ENCODE measurements around the gene ELP5. TPM values are rescaled to one million over a fixed set of nuclear protein-coding genes. Genes with fewer than 3 reads are reported as not detected.
A peak's percentile ranks its signal among the peaks of the same experiment; 100 is the strongest.
"Not testable (repeated sequence)": the region's sequence is repeated elsewhere in the genome, so short reads cannot be mapped to it uniquely, and the experiment has no call there.

The ELP5 gene
- total RNA-seq, 2 experiments from 2014 or later: 49.6 to 52.4 TPM

DNA sequence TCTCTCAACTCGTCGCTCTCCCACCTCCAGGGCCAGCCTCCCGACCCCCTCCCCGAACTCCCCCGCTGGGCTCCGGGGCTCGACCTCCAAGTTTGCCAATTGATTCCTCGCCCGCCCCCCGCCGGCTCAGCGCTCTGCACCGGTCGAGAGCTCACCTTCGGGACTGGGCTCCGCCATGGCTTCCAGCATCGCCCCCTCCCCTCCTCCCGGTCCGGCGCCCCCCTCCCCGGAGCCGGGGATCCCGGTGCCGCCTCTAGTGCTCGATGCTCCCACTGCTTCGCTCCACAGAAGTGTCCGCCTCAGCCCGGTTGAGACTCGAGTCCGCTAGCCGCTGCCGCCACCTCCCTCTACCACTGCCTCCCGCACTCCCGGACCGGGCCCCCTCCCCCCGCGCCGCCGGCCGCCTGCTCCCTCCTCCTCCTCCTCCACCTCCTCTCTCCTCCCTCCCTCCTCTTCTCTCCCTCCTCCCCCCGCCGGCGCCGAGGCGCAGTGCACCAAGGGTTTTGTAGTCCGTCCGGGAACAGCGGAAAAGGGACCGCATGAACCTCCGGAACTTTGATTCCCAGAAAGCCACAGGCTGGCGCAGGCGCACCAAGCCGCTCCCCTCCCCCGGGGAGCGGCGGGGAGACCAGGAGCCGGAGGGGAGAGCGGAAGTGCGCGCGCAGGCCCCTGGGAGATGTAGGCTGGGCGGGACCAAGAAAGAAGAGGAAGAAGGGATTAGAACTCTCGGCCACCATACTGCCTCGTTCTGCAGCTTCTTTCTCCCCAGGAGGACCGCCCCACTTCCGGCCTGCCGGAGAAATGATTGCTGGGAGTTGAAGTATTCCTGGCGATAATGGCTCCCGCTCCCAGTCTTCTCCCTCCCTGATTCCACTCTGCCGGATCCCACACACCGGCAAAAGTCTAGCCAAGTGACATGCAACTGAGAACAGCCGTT lies 12.7 kb upstream of the ELP5 start, which contains the start of gene PHF23:
Gene PHF23, minus strand, starts transcription at position 367 of the 937 bp plus-strand sequence. Its CDS starts 178 bp downstream, at position 189.
- Mint-ChIP-seq H3K4me1 (ENCODE audit: low read depth) (peaks cover 59% of the 10 kb centered on the region), H3K36me3 (peaks cover 34% of the 10 kb centered on the region), H3K27ac (peak within 1 kb of the TSS; percentile 97), H3K27me3 (peaks cover 4% of the 10 kb centered on the region), H3K4me3 (peak within 1 kb of the TSS; percentile 94), H3K9me3 (no peaks in the 10 kb centered on the region)
- ChIA-PET POLR2A (interaction anchor here (1.0 to 2.6 kb wide), 8 partner anchors 10 to 448 kb away, joined by 3 to 11 read pairs (median 3); partner anchors contain the start of genes DLG4, ELP5, SLC16A13 and TP53), CTCF (interaction anchor here (0.9 to 4.4 kb wide), 5 partner anchors 10 to 321 kb away, joined by 3 to 34 read pairs (median 5); partner anchors contain the start of genes ACADVL and DLG4)
- intact Hi-C loops (cut with micrococcal nuclease): loop anchor here (1.0 to 5.0 kb wide), 5 partner anchors 13 to 603 kb away; partner anchors contain the start of genes EIF5A and ELP5
- DNase-seq: peak; percentile 99

DNA sequence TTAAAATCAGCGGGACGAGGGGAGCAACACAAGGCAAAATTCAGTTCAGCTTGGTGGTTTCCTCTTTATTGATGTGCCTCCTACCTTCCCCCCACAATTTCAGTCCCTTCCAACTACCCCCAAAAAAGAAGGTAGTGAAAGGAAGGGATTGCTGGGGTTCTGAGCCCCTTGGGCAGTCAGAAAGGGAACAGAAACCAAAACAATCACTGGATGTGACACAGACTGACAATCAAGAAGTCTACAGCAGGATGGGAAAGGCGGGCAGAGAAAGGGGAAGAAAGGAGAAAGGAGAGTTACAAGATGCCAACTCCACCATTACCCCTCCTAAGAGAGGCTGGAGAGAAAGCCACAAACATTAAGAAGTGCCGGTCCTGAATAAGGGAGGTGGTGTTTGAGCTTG lies 11.6 kb upstream of the ELP5 start:
- peak overlapping the region; percentile 97 for H3K27ac Mint-ChIP-seq
- peaks cover 53% of the 10 kb centered on the region for H3K4me1 Mint-ChIP-seq (ENCODE audit: low read depth)
- no peak for DNase-seq
- CTCF ChIA-PET: interaction anchor here (1.7 to 4.4 kb wide), 2 partner anchors 20 to 41 kb away, joined by 3 to 34 read pairs; partner anchors contain the start of genes ACADVL, DLG4 and SLC2A4
- peaks cover 3% of the 10 kb centered on the region for H3K27me3 Mint-ChIP-seq
- POLR2A ChIA-PET: interaction anchor here (1.3 to 3.6 kb wide), 2 partner anchors 9 to 21 kb away, joined by 3 to 19 read pairs; partner anchors contain the start of genes ACADVL and DLG4
- peaks cover 30% of the 10 kb centered on the region for H3K36me3 Mint-ChIP-seq
- intact Hi-C loops (cut with micrococcal nuclease): loop anchor here (5.0 kb wide), 1 partner anchor 602 kb away; no protein-coding TSS in a partner anchor
- H3K4me3 Mint-ChIP-seq: peak overlapping the region; percentile 94
- H3K9me3 Mint-ChIP-seq: no peaks in the 10 kb centered on the region

GRCh38 chr17:7241090-7241733 lies 10.8 kb upstream of the ELP5 start:
- peak overlapping the region; percentile 97 for H3K27ac Mint-ChIP-seq
- peaks cover 32% of the 10 kb centered on the region for H3K36me3 Mint-ChIP-seq
- H3K4me1 Mint-ChIP-seq (ENCODE audit: low read depth): peaks cover 45% of the 10 kb centered on the region
- ChIA-PET POLR2A (interaction anchor here (0.8 to 3.6 kb wide), 3 partner anchors 9 to 96 kb away, joined by 3 to 19 read pairs (median 4); partner anchors contain the start of genes ACADVL and DLG4), CTCF (interaction anchor here (0.9 to 3.2 kb wide), 5 partner anchors 10 to 55 kb away, joined by 3 to 19 read pairs (median 4); partner anchors contain the start of genes ACADVL, CTDNEP1, DLG4 and SLC2A4)
- peak overlapping the region; percentile 98 for H3K4me3 Mint-ChIP-seq
- peaks cover 3% of the 10 kb centered on the region for H3K27me3 Mint-ChIP-seq
- DNase-seq: no peak
- intact Hi-C loops (cut with micrococcal nuclease): loop anchor here (5.0 kb wide), 1 partner anchor 601 kb away; no protein-coding TSS in a partner anchor
- no peaks in the 10 kb centered on the region for H3K9me3 Mint-ChIP-seq

DNA sequence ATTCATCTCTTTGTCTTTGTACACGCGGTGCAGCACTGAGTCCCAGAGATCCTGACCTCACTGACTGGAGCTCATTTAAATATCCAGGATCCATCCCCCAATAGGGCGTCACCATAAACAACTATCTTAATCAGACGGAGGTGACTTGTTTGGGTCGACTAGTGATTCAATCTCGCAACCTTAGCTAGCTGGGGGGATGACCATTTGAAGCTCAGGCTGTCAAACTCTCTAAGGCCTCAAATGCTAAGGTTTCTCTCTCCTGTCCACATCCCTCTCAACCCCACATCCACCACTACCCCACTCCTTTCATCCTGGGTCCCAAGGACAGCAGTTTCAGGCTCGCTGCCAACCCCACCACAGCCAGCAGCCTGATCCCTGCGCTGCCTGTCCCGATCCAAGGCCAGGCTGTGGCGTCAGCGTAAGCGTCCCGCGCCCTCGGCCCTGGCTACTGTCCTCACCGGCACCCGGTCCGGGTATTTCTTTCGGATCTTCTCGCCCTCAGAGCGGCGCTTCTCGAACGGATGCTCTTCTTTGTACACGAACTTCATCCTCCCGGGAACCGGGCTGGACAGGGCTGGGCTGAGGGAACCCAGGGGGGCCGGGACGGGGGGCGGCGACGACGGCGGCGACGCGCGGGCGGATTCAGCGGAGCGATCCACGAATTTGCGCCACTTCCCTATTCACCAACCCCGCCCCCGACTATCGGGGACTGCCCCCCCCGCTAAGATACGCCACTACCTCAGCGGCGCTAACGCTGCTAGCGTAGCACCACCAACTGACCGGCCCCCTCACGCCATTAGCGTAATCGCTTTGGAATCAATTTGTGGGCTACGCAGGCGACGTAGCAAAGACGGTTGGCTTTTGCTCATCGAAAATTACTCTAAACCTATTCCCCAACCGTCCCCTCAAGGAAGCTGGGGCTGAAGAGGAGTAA lies 10.0 kb upstream of the ELP5 start, which contains the start of gene GABARAP:
Gene GABARAP, minus strand, starts transcription at position 667 of the 934 bp plus-strand sequence. Its CDS starts 119 bp downstream, at position 548.
- Mint-ChIP-seq H3K9me3 (no peaks in the 10 kb centered on the region), H3K36me3 (peaks cover 30% of the 10 kb centered on the region), H3K27me3 (peaks cover 3% of the 10 kb centered on the region), H3K27ac (peak within 1 kb of the TSS; percentile 97), H3K4me1 (ENCODE audit: low read depth) (peaks cover 38% of the 10 kb centered on the region), H3K4me3 (peak within 1 kb of the TSS; percentile 98)
- peak; percentile 96 for DNase-seq
- intact Hi-C loops (cut with micrococcal nuclease): loop anchor here (5.0 kb wide), 1 partner anchor 600 kb away; no protein-coding TSS in a partner anchor
- ChIA-PET POLR2A (interaction anchor here (0.7 to 3.6 kb wide), 5 partner anchors 8 to 95 kb away, joined by 3 to 19 read pairs (median 4); partner anchors contain the start of genes ACADVL, CTDNEP1, DLG4 and DVL2), CTCF (interaction anchor here (0.9 to 3.2 kb wide), 9 partner anchors 8 to 196 kb away, joined by 3 to 19 read pairs (median 4); partner anchors contain the start of genes ACADVL, CTDNEP1, DLG4 and DVL2)

GRCh38 chr17:7242717-7243452 lies 9.1 kb upstream of the ELP5 start:
- POLR2A ChIA-PET: interaction anchor here (0.7 to 3.6 kb wide), 3 partner anchors 9 to 23 kb away, joined by 3 to 19 read pairs (median 4); partner anchors contain the start of genes ACADVL, CTDNEP1, DLG4 and DVL2

DNA sequence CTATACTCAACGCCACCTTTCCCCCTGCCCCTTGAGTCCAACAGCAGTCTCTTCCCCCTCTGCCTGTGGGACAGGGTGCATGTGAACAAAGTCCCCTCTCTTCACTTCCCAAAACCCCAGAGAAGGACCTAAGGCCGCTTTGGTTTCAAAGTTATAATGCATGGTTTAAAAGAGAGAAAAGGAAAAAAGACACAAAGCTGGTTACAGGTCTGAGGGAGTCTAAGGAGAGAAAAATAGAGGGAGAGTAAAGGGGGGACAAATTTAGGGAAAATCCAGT lies 8.6 kb upstream of the ELP5 start:
- ChIA-PET POLR2A (interaction anchor here (1.2 to 3.6 kb wide), 2 partner anchors 24 to 66 kb away, joined by 3 to 19 read pairs; partner anchors contain the start of genes ACADVL and DLG4), CTCF (interaction anchor here (2.4 to 3.2 kb wide), 2 partner anchors 23 to 53 kb away, joined by 8 to 19 read pairs; partner anchors contain the start of genes ACADVL and DLG4)
- Mint-ChIP-seq H3K27ac (peak overlapping the region; percentile 85), H3K4me1 (ENCODE audit: low read depth) (peaks cover 34% of the 10 kb centered on the region), H3K9me3 (no peaks in the 10 kb centered on the region), H3K36me3 (peaks cover 29% of the 10 kb centered on the region), H3K4me3 (peak overlapping the region; percentile 98), H3K27me3 (peaks cover 3% of the 10 kb centered on the region)
- intact Hi-C loops (cut with micrococcal nuclease): loop anchor here (5.0 kb wide), 1 partner anchor 599 kb away; no protein-coding TSS in a partner anchor
- no peak for DNase-seq

More at GRCh38 chr17:7242717-7243452, 9.1 kb upstream of the ELP5 start:
- Mint-ChIP-seq H3K27ac (peak overlapping the region; percentile 97), H3K4me3 (peak overlapping the region; percentile 98), H3K4me1 (ENCODE audit: low read depth) (peaks cover 34% of the 10 kb centered on the region), H3K27me3 (peaks cover 3% of the 10 kb centered on the region), H3K9me3 (no peaks in the 10 kb centered on the region), H3K36me3 (peaks cover 29% of the 10 kb centered on the region)
- peak; percentile 94 for DNase-seq
- CTCF ChIA-PET: interaction anchor here (0.9 to 3.2 kb wide), 5 partner anchors 8 to 197 kb away, joined by 4 to 19 read pairs (median 8); partner anchors contain the start of genes ACADVL, CTDNEP1, DLG4 and DVL2
- intact Hi-C loops (cut with micrococcal nuclease): loop anchor here (5.0 kb wide), 1 partner anchor 599 kb away; no protein-coding TSS in a partner anchor

DNA sequence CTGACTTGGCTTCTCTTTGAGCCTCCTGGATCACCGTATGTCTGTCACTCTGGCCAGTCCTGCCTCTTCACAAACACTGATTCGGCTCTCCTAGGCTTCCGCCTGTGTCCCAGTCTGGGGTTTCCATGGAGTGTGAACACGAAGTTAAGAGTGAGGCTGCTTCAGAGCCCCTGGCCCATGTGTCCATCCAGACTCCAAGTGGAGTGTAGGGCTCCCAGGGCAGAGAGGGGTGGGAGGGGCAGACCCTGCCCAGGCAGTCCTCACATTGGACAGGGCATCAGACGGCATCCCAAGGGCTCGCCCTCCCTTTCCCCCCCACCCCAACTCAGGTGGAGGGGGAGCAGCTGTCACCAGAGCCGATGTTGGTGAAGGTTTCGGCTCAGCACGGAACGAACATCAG lies 8.2 kb upstream of the ELP5 start:
- H3K27ac Mint-ChIP-seq: peak overlapping the region; percentile 45
- CTCF ChIA-PET: interaction anchor here (2.4 to 3.2 kb wide), 2 partner anchors 24 to 52 kb away, joined by 8 to 19 read pairs; partner anchors contain the start of genes ACADVL and DLG4
- POLR2A ChIA-PET: interaction anchor here (1.2 to 3.6 kb wide), 2 partner anchors 24 to 65 kb away, joined by 3 to 19 read pairs; partner anchors contain the start of genes ACADVL and DLG4
- intact Hi-C loops (cut with micrococcal nuclease): loop anchor here (5.0 kb wide), 1 partner anchor 598 kb away; no protein-coding TSS in a partner anchor
- not testable (repeated sequence) for H3K9me3 Mint-ChIP-seq, DNase-seq, H3K27me3 Mint-ChIP-seq, H3K4me3 Mint-ChIP-seq
- H3K36me3 Mint-ChIP-seq: peaks cover 29% of the 10 kb centered on the region
- H3K4me1 Mint-ChIP-seq (ENCODE audit: low read depth): peaks cover 38% of the 10 kb centered on the region

DNA sequence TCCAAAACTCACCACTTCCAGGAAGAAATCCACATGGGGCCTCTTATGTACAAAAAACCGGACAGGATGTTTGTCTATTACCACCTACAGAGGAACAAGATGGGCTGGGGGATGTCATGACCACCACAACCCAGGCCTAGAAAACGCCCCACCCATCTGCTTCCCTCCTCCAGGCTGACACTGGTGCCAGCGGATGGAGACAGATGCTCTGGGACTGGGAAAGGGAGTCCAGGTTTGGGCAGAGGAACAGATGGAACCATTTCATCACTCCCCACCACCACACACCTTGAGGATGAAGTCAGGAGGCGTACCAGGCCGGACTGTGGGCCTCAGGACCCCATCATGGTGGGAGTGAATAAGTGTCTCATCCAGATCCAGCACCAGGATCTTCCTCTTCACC lies 5.2 kb upstream of the ELP5 start:
- intact Hi-C loops (cut with micrococcal nuclease): no loop called here
- Mint-ChIP-seq H3K4me3 (no peak overlapping the region), H3K36me3 (peaks cover 24% of the 10 kb centered on the region), H3K9me3 (no peaks in the 10 kb centered on the region), H3K27me3 (peaks cover 3% of the 10 kb centered on the region), H3K4me1 (ENCODE audit: low read depth) (peaks cover 37% of the 10 kb centered on the region), H3K27ac (peak overlapping the region; percentile 26)
- ChIA-PET CTCF (interaction anchor here (1.3 kb wide), 1 partner anchor 26 kb away, joined by 5 read pairs; no protein-coding TSS in a partner anchor), POLR2A (no interaction called here)
- DNase-seq: no peak

DNA sequence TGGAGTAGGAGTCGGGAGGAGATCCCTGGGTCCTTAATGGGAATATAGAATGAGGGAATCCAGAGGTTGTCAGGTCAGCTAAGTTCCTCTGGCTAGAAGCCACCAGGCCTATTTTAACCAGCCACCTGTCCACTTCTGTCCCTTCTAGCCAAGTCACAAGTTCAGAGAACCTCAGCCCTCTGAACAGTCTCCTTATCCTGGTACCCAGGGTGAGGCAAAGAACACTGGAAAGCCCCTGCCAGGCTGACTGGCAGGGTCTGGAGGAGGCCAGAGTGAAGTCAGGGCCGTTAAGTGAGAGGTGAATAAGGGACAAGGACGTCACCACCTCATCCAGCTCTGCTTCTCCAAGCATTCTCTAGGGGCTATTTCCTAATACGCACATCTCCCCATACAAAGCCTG lies 3.2 kb upstream of the ELP5 start:
- Mint-ChIP-seq H3K27ac (no peak overlapping the region), H3K4me1 (ENCODE audit: low read depth) (peaks cover 38% of the 10 kb centered on the region), H3K4me3 (peak overlapping the region; percentile 43)

More for the DNA sequence above, 3.2 kb upstream of the ELP5 start:
- Mint-ChIP-seq H3K9me3 (no peaks in the 10 kb centered on the region), H3K27me3 (no peaks in the 10 kb centered on the region), H3K36me3 (peaks cover 24% of the 10 kb centered on the region)
- POLR2A ChIA-PET: interaction anchor here (1.4 kb wide), 1 partner anchor 10 kb away, joined by 6 read pairs; no protein-coding TSS in a partner anchor
- CTCF ChIA-PET: interaction anchor here (1.4 to 2.0 kb wide), 3 partner anchors 10 to 48 kb away, joined by 3 to 7 read pairs (median 4); partner anchors contain the start of gene PHF23
- intact Hi-C loops (cut with micrococcal nuclease): no loop called here
- no peak for DNase-seq

Data from activated CD4-positive, alpha-beta memory T cell treated with anti-CD3 and anti-CD28 coated beads for 36 hours (primary cell).